PFSK-1 (cell line): Measurements from ENCODE around the gene DISC1.

Experiments used
- FOXP2 ChIP-seq: optimal IDR thresholded peaks from 2 replicates; pipeline ENCODE3; 2011; ENCODE audit warnings: borderline replicate concordance, control low read depth, inconsistent platforms; ENCODE audit not compliant: insufficient read depth; ENCODE audit errors: extremely low read length, extremely low read depth
- POLR2AphosphoS5 ChIP-seq: IDR thresholded peaks from 2 replicates; pipeline ENCODE4 v1.6.1; 2012; ENCODE audit warnings: low read depth, mild to moderate bottlenecking, control low read depth, low read length, moderate library complexity
- SIN3A ChIP-seq: IDR thresholded peaks from 2 replicates; pipeline ENCODE4 v1.6.1; 2012; ENCODE audit warnings: mild to moderate bottlenecking, low read length, moderate library complexity, borderline replicate concordance; ENCODE audit not compliant: insufficient read depth
- TAF1 ChIP-seq: IDR thresholded peaks from 2 replicates; pipeline ENCODE4 v1.6.1; 2012; ENCODE audit warnings: low read length, control low read depth, borderline replicate concordance; ENCODE audit not compliant: insufficient read depth
- TF ChIP-seq, protein P1 (sequence below), 2 experiments: IDR thresholded peaks; 2 replicates each; pipeline versions ENCODE4 v1.6.1 to v1.8.0; 2011 to 2012; ENCODE audit warnings: low read depth in 2 of 2, low read length in 2 of 2, control low read depth in 1 of 2, inconsistent platforms in 1 of 2, mild to moderate bottlenecking in 1 of 2, moderate library complexity in 1 of 2; ENCODE audit not compliant: insufficient read depth in 1 of 2

Gene DISC1

DNA sequence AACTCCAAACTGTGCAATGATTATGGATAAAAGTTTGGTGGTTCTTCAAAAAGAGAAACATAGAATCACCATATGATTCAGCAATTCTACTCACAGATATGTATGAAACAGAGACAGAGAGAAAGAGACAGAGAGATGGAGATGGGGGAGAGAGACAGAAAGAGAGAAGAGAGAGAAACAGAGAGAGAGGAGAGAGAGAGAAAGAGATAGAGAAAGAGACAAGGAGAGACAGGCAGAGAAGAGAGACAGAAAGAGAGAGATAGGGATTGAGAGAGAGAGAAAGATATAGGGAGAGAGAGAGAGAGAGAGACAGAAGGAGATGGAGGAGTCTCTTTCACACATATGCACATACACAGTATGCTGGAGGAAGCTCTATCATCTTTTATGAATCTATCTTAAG is 87.8 kb downstream of the DISC1 start:
- no peak for TF ChIP-seq SIN3A
- TF ChIP-seq FOXP2 = no peak
- no peak for TF ChIP-seq TAF1
- TF ChIP-seq POLR2AphosphoS5 = no peak
- TF ChIP-seq, protein P1, sequence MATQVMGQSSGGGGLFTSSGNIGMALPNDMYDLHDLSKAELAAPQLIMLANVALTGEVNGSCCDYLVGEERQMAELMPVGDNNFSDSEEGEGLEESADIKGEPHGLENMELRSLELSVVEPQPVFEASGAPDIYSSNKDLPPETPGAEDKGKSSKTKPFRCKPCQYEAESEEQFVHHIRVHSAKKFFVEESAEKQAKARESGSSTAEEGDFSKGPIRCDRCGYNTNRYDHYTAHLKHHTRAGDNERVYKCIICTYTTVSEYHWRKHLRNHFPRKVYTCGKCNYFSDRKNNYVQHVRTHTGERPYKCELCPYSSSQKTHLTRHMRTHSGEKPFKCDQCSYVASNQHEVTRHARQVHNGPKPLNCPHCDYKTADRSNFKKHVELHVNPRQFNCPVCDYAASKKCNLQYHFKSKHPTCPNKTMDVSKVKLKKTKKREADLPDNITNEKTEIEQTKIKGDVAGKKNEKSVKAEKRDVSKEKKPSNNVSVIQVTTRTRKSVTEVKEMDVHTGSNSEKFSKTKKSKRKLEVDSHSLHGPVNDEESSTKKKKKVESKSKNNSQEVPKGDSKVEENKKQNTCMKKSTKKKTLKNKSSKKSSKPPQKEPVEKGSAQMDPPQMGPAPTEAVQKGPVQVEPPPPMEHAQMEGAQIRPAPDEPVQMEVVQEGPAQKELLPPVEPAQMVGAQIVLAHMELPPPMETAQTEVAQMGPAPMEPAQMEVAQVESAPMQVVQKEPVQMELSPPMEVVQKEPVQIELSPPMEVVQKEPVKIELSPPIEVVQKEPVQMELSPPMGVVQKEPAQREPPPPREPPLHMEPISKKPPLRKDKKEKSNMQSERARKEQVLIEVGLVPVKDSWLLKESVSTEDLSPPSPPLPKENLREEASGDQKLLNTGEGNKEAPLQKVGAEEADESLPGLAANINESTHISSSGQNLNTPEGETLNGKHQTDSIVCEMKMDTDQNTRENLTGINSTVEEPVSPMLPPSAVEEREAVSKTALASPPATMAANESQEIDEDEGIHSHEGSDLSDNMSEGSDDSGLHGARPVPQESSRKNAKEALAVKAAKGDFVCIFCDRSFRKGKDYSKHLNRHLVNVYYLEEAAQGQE (IDR thresholded peaks at IDR 0.05; ENCODE audit: insufficient read depth in 1 of 2, low read depth in 2 of 2, low read length in 2 of 2) = no peak

DNA sequence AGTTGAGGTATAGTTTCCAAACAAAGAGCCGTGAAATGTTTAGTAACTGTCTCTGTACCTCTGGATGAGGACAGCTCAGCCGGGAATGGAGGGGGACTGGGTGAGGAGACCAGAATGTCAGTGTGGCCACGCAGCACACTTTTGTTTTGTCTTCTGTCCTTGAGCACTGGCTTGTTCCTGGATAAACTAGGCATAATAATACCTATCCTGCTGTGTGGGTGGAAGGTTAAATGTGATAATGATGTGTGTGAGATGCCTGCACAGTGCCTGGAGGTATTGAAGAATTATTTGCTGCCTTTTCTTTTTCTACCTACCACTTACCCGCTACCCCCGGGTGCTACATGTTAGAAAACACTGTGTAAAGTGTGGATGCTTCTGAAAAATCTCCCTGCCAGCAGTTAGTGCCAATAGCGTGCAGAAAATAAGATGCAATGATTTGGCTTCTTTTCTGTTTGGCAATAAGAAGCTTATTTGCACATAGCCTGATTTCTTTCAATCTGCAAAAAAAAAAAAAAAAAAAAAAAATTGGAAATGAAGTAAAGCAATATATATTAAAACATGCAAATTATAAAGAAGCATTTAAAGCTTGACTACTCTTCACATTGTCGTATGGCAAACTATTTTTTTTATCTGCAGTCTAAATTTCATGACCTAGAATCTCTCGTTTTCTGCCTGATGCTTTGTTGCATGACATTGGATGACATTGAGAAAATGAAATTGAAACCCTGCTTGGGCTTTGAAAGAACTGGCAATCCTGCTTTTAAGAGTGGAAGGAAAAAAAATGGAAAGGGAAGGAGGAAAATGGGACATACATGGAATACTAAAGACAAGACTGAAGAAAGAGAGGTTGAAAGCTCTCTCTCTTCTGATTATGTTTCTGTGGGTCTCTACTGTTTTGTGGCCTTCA is 89.5 kb downstream of the DISC1 start:
- TF ChIP-seq TAF1 = no peak
- no peak for TF ChIP-seq FOXP2
- TF ChIP-seq SIN3A = no peak
- no peak for TF ChIP-seq POLR2AphosphoS5
- TF ChIP-seq, protein P1 (IDR thresholded peaks at IDR 0.05; ENCODE audit: insufficient read depth in 1 of 2, low read depth in 2 of 2, low read length in 2 of 2) = no peak

DNA sequence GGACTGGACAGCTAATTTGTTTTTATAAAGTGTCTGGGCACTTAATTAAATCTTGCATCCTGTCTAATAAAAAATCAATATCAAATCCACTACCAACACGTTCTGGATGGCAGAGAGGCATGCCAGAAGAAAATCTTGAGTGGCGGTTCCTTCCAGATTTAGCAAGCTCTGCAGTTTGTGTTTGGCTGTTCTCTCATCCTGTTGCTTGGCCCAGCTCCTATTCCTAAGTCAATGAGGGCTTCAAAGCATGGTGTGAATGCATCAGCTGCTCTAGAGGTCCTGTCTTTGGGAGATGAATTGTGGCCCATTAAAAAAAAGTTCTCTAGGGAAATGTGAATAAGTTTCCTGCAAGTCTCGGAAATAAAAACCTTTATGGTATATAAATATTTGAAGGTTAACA is 90.3 kb downstream of the DISC1 start:
- TF ChIP-seq TAF1 (no peak), SIN3A (no peak), FOXP2 (no peak)

DNA sequence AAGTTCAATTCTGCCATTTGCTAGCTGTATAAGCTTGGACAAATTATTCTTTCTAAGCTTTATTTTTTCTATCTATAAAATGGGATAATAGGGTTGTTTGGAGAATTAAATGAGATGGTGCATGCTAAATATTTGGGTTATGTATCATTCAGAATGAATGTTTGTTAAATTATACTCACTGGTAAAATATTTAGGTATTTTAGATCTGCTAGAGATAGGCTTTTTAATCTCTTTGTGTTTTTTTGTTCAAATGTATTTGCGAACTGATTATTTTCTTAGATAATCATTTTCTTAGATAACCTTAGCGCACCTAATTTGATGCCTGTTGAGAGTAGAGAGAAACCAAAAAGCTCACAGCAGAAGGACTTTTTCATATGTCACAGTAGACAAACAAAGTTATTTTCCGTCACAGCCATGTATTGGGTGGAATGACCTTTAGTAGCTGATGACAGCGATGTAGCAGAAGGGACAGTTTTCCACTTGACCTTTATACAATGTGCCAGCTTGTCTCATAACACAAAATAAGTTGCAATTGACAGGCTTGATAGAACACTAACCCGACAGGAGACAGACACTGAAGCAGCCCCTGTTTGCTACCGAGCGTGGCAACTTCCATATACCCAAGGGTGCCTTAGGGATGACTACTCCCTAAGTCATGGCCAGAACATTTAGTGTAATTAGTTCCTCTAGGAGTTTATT is 93.0 kb downstream of the DISC1 start:
- TF ChIP-seq SIN3A = no peak
- TF ChIP-seq, protein P1 (IDR thresholded peaks at IDR 0.05; ENCODE audit: insufficient read depth in 1 of 2, low read depth in 2 of 2, low read length in 2 of 2) = no peak
- TF ChIP-seq TAF1 = no peak
- TF ChIP-seq FOXP2 = no peak
- no peak for TF ChIP-seq POLR2AphosphoS5

DNA sequence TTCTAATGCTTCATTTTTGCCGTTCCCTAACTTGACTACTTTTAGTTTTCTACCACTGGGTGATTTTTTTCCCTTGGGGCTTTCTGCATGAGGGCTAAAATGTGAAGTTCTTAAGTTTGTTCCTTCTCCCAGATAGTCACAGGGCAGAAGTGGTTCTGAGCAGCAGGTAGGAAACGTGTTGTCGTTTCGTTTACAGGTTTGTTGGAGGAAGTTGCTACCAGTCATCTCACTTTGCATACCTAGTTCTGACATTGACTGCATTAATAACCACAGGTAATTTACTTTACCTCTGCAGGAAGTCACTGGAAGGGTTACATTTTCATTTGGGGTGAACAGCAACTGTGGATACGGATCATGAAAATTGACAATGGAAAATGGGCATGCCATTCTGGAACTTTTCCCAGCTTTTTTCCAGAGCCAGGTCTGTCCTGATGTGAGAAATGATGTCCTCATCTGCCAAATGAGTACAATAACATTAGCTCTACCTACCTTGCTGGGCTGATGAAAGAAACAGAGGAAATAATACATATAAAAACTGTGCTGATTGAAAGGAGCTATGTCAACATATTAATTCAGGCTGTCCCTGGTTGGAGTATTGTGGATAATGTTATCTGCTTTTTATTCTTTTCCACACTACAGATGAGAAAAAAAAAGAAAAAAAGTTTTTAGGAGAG is 94.2 kb downstream of the DISC1 start:
- TF ChIP-seq SIN3A (no peak), TAF1 (no peak), POLR2AphosphoS5 (no peak), FOXP2 (no peak)
- TF ChIP-seq, protein P1 (IDR thresholded peaks at IDR 0.05; ENCODE audit: insufficient read depth in 1 of 2, low read depth in 2 of 2, low read length in 2 of 2) = no peak
